ENCODE measurements around the gene PLXNA1.

The PLXNA1 gene

GRCh38 chr3:126968391-126969390 is 14.2 kb upstream of the PLXNA1 start:
- no peak for DNase-seq

GRCh38 chr3:126969586-126969985 is 13.3 kb upstream of the PLXNA1 start:
- no peak for DNase-seq

DNA sequence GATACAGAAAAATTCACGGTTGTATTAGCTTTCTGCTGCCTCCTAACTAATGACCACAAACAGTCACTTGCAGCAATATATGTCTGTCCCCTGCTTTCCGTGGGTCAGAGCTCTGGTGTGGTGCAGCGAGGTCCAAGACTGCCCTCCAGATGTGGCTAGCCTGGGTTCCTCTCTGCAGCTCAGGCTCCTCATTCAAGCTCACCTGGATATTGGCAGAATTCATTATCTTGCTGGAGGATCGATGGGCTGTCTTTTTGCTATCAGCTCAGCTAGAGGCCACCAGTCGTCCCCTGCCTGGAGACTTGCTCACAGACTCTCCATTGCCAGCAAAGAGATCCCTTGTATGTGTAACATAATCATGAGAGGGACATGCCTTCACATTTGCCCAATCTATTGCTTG is 12.8 kb upstream of the PLXNA1 start:
- no peak for DNase-seq

GRCh38 chr3:126970921-126971320 is 12.0 kb upstream of the PLXNA1 start:
- DNase-seq: no peak

- no peak for DNase-seq
These were observed 11.0 kb upstream of the PLXNA1 start for GRCh38 chr3:126971891-126972351.

DNA sequence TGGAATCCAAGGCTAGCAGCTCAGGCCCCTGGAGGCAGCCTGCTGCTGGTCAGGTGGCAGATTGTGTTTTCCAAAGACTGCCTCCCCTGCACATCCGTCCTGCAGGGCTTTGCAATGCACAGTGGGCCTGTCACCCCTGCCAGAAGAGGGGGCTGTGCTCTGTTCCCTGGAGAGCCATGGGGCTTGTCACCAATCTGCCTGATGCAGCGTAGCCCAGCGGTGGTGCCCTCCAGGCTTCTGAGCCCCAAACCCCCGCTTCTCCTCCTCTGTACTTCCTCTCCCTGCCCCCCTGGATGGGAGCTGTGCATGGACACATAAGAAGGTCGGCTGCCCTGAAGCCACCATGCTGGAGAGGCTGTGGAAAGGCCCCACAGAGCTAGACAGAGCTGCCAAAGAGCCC is 10.0 kb upstream of the PLXNA1 start:
- no peak for DNase-seq

DNA sequence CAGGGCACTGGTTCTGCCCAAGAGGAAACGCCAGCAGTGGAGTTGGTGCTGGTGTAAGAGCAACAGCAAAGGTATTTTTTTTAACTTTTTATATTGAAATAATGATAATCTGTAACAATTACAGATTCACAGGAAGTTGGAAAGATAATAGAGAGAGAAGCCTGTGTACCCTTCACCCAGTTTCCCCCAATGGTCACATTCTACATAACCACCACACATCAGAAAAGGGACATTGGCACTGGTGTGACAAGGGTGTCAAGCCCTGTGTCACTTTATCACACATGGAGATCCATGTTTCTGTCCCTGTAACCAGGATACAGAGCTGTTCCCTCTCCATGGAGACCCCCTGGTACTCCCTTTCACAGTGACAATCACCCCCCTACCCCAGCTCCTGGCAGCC is 9.1 kb upstream of the PLXNA1 start:
- DNase-seq: no peak

GRCh38 chr3:126974756-126975155 is 8.2 kb upstream of the PLXNA1 start:
- no peak for DNase-seq

DNA sequence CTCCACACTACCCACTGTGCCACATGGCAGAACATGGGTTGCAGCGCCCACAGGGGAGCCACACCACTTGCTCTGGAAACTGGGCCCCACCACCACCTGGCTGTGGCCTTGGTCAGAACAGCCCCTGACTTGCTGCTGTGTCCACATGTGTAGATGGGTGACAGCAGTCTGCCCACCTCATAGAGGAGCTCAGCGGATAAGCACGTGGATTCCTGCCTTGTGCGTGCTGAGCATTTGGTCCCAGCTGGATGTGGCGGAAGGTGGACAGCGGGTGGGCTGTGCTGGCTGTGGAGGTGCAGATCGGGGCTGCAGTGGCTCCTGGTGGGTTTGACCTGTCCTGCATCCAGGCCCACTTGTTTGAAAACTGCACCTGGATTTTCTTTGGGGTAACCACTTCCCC is 6.0 kb upstream of the PLXNA1 start:
- no peak for DNase-seq

GRCh38 chr3:126977821-126978220 is 5.1 kb upstream of the PLXNA1 start:
- DNase-seq: no peak

- DNase-seq: no peak
These were observed 4.6 kb upstream of the PLXNA1 start for GRCh38 chr3:126978291-126978690.

DNA sequence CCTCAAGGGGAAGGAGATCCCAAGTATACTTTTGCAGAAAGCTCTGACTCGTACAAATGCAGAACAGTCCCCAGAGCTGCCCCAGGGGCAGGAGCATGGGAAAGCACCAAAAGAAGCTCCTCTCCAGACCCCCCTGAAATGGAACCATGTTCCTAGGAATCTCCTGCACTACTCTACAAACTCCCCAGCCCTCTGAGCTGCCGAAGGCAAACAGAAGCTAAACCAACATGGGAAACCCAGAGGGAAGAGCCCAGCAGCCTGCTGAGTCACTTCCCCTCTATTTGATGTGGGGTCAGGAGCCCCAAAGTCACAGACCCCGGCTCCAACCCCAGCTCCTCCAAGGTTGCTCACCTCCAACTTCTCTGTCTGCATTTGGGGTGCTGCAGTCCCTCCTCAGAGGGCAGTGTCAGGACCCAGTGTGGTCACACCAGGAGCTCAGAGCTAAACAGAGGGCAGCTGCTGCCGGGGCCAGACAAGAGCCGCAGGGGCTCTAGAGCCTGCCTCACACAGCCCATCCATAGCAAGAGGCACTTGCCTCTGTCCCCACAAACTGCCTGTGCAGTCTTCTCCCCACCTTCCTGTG is 3.8 kb upstream of the PLXNA1 start:
- no peak for DNase-seq

- no peak for DNase-seq
These were observed 2.6 kb upstream of the PLXNA1 start for GRCh38 chr3:126980266-126980811.

DNA sequence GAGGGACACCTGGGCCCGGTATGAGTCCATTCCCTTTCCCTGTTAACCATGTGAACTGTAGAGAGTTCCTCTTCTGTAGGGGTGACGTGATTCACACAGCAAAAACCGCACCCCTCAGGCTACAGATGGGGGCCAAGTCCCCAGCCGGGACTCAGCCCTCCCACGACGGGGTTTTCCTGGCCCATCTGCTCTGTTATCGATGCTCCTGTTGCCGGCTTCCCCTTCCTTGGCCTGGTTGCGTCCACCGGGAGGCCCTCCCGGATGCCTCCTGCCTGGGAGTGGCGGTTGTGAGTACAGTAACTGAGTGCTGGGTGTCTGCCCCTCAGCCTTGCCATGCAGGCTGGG is 817 bp upstream of the PLXNA1 start:
- DNase-seq: peak; percentile 74

DNA sequence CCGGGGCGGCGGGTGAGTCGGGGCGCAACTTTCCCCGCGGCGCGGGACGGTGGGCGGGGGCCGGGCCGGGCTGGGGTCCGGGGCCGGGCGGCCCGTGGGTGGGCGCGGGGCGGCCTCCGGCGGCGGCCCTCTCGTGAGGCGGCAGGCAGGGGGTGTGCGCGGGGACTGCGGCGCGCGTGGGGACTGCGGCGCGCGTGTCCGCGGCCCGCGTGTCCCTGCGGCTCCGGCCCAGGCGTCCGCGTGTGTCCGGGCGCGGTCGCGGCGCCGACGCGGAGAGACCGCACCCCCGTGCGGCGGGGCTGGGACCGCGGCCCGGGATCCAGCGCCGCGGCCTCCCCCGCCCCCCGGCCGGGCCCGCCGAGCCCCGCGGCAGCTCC is 349 bp downstream of the PLXNA1 start:
- DNase-seq: peak; percentile 19

GRCh38 chr3:126983653-126984390 is 907 bp downstream of the PLXNA1 start:
- peak; percentile 64 for DNase-seq

DNA sequence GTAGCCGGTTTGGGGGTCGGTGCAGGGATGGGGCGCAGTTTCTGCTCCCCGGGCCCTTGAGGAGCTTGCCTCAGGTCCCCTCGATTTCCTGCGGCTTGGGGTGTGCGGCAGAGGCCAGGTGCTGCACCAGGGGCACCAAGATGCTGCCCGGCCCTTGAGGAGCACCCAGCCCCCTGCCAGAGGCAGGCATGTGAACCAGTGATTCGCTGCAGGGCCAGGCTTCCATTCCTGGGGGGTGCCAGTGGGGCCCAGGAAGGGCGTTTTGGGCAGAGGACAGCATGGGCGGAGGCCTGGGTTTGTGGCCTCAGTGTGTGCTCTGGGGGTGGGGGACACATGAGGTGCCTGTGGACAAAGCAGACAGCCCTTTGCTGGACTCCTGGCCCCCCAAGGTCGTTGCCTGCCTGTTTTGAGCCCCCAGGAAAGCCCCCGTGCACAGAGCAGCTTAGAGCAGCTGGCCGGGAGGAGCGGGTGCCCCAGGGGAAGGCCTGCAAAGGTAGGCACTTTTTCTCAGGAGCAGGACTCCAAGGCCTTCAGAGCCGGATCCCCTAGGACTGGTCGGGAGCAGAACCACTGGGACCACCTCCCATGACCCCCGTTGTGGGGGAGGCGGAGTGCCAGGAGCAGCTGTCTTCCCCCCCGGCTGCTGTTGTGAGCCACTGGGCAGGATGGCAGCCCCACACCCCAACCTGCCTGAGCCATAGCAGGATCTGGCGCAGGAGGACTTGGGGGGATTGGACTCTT is 1.6 kb downstream of the PLXNA1 start:
- DNase-seq: no peak

GRCh38 chr3:126985132-126985985 is 2.4 kb downstream of the PLXNA1 start:
- DNase-seq: no peak

- no peak for DNase-seq
These were observed 3.1 kb downstream of the PLXNA1 start for GRCh38 chr3:126986001-126986400.

GRCh38 chr3:126987129-126987528 is 4.2 kb downstream of the PLXNA1 start:
- DNase-seq: no peak

GRCh38 chr3:126987596-126987995 is 4.7 kb downstream of the PLXNA1 start:
- DNase-seq: no peak

Data from stimulated activated CD4-positive, alpha-beta T cell treated with anti-CD3 and anti-CD28 coated beads, Interleukin-15, amount 100 ng/mL, for 24 hours (primary cell).